ENCODE measurements around the gene DCHS2. TPM values are rescaled to one million over a fixed set of nuclear protein-coding genes. Genes with fewer than 3 reads are reported as not detected.

DCHS2 gene
- total and polyA plus RNA-seq, 2 of the 8 experiments (the other 6 are each of a cell fraction or from before 2014, with no cell fraction given): 0.54 to 2.6 TPM

- no peak for TF ChIP-seq CTBP2 (IDR thresholded peaks at IDR 0.05; ENCODE audit: borderline replicate concordance, insufficient read depth, insufficient read length, low read length)
- no peak for TF ChIP-seq RNF2 (IDR thresholded peaks at IDR 0.05; ENCODE audit: borderline replicate concordance, low read depth, low read length, missing control alignments, poor library complexity, severe bottlenecking)
Measured at GRCh38 chr4:154319736-154320135, 171.9 kb downstream of the DCHS2 start (continued).

Data from H1 (cell line).